ENCODE measurements around the gene PTPN20.

Gene PTPN20

GRCh38 chr10:47040041-47040491 lies 128.8 kb downstream of the PTPN20 start:
- no peaks in the 10 kb centered on the region for H4K20me1 ChIP-seq (ENCODE audit: control insufficient read depth, insufficient read depth, low read depth, low read length)
- no peak for TF ChIP-seq CTCF (IDR thresholded peaks at IDR 0.05; ENCODE audit: low read depth, low read length, poor library complexity, severe bottlenecking)
- no peak for TF ChIP-seq EZH2phosphoT487 (IDR thresholded peaks at IDR 0.05; ENCODE audit: borderline replicate concordance, low read length)
- H3K4me1 ChIP-seq (ENCODE audit: control insufficient read depth, low read length) = no peaks in the 10 kb centered on the region

GRCh38 chr10:47040681-47041080 lies 129.5 kb downstream of the PTPN20 start:
- Histone ChIP-seq H3K4me2 (ENCODE audit: low read length) (no peak overlapping the region), H3K27ac (ENCODE audit: low read depth, low read length) (no peak overlapping the region), H3K4me1 (ENCODE audit: control insufficient read depth, low read length) (no peaks in the 10 kb centered on the region), H4K20me1 (ENCODE audit: control insufficient read depth, insufficient read depth, low read depth, low read length) (no peaks in the 10 kb centered on the region), H3K9me2 (replicated peaks; ENCODE audit: control insufficient read depth, low read length) (no peaks in the 10 kb centered on the region), H3K79me2 (ENCODE audit: control insufficient read depth, low read length) (no peaks in the 10 kb centered on the region), H3F3A (ENCODE audit: control insufficient read depth, insufficient read depth) (no peaks in the 10 kb centered on the region), H3K27me3 (ENCODE audit: control insufficient read depth, low read length) (no peaks in the 10 kb centered on the region), H3K36me3 (ENCODE audit: control insufficient read depth, low read length) (no peaks in the 10 kb centered on the region), H3K4me3 (ENCODE audit: low read length) (no peak overlapping the region), H3K9me3 (ENCODE audit: control insufficient read depth, insufficient read depth, low read length) (no peaks in the 10 kb centered on the region)
- TF ChIP-seq CTCF (IDR thresholded peaks at IDR 0.05; ENCODE audit: low read depth, low read length, poor library complexity, severe bottlenecking) = no peak
- no peak for TF ChIP-seq EZH2phosphoT487 (IDR thresholded peaks at IDR 0.05; ENCODE audit: borderline replicate concordance, low read length)

More at GRCh38 chr10:47040041-47040491, 128.8 kb downstream of the PTPN20 start:
- Histone ChIP-seq H3K79me2 (ENCODE audit: control insufficient read depth, low read length) (no peaks in the 10 kb centered on the region), H3K27me3 (ENCODE audit: control insufficient read depth, low read length) (no peaks in the 10 kb centered on the region), H3F3A (ENCODE audit: control insufficient read depth, insufficient read depth) (no peaks in the 10 kb centered on the region), H3K27ac (ENCODE audit: low read depth, low read length) (no peak overlapping the region), H3K4me3 (ENCODE audit: low read length) (no peak overlapping the region), H3K36me3 (ENCODE audit: control insufficient read depth, low read length) (no peaks in the 10 kb centered on the region), H3K4me2 (ENCODE audit: low read length) (no peak overlapping the region), H3K9me2 (replicated peaks; ENCODE audit: control insufficient read depth, low read length) (no peaks in the 10 kb centered on the region), H3K9me3 (ENCODE audit: control insufficient read depth, insufficient read depth, low read length) (no peaks in the 10 kb centered on the region)

- no peaks in the 10 kb centered on the region for H3K9me2 ChIP-seq (replicated peaks; ENCODE audit: control insufficient read depth, low read length)
- H3K4me1 ChIP-seq (ENCODE audit: control insufficient read depth, low read length) = no peaks in the 10 kb centered on the region
- no peak overlapping the region for H3K4me2 ChIP-seq (ENCODE audit: low read length)
- no peak overlapping the region for H3K27ac ChIP-seq (ENCODE audit: low read depth, low read length)
- no peaks in the 10 kb centered on the region for H4K20me1 ChIP-seq (ENCODE audit: control insufficient read depth, insufficient read depth, low read depth, low read length)
- no peaks in the 10 kb centered on the region for H3K9me3 ChIP-seq (ENCODE audit: control insufficient read depth, insufficient read depth, low read length)
- H3K4me3 ChIP-seq (ENCODE audit: low read length) = no peak overlapping the region
- no peaks in the 10 kb centered on the region for H3K36me3 ChIP-seq (ENCODE audit: control insufficient read depth, low read length)
- H3F3A ChIP-seq (ENCODE audit: control insufficient read depth, insufficient read depth) = no peaks in the 10 kb centered on the region
- no peak for TF ChIP-seq CTCF (IDR thresholded peaks at IDR 0.05; ENCODE audit: low read depth, low read length, poor library complexity, severe bottlenecking)
- no peak for TF ChIP-seq EZH2phosphoT487 (IDR thresholded peaks at IDR 0.05; ENCODE audit: borderline replicate concordance, low read length)
- H3K27me3 ChIP-seq (ENCODE audit: control insufficient read depth, low read length) = no peaks in the 10 kb centered on the region
- H3K79me2 ChIP-seq (ENCODE audit: control insufficient read depth, low read length) = no peaks in the 10 kb centered on the region
Observed at GRCh38 chr10:47041396-47042198, 130.4 kb downstream of the PTPN20 start.
